Endodermal cell (in vitro differentiated cells): Measurements from ENCODE around the gene PRICKLE2. TPM values are rescaled to one million over a fixed set of nuclear protein-coding genes. Genes with fewer than 3 reads are reported as not detected.

Experiments used
- DNase-seq: peaks from one replicate; pipeline ENCODE4 v3.0.0-alpha.2; 2017
- H3K27ac ChIP-seq: 2 replicates; pipeline ENCODE4 v1.5.1; 2013; ENCODE audit warnings: mild to moderate bottlenecking, low read depth, low read length, moderate library complexity
- H3K27me3 ChIP-seq: 2 replicates; pipeline ENCODE4 v1.6.1; 2013; ENCODE audit warnings: mild to moderate bottlenecking, low read length, moderate library complexity; ENCODE audit not compliant: insufficient read depth, control insufficient read depth, poor library complexity, severe bottlenecking
- H3K36me3 ChIP-seq: 2 replicates; pipeline ENCODE4 v1.7.0; 2013; ENCODE audit warnings: mild to moderate bottlenecking, low read length, moderate library complexity; ENCODE audit not compliant: control insufficient read depth, insufficient read depth
- H3K4me1 ChIP-seq: one replicate; pipeline ENCODE4 v1.7.0; 2013; ENCODE audit warnings: low read length; ENCODE audit not compliant: control insufficient read depth, insufficient read depth
- H3K4me3 ChIP-seq: 2 replicates; pipeline ENCODE4 v1.5.1; 2013; ENCODE audit warnings: mild to moderate bottlenecking, low read length, moderate library complexity
- H3K9ac ChIP-seq: 2 replicates; pipeline ENCODE4 v1.6.1; 2013; ENCODE audit warnings: mild to moderate bottlenecking, low read length, moderate library complexity; ENCODE audit not compliant: poor library complexity, severe bottlenecking; ENCODE audit errors: extremely low read depth
- H3K9me3 ChIP-seq: 2 replicates; pipeline ENCODE4 v1.6.1; 2013; ENCODE audit warnings: mild to moderate bottlenecking, low read length, moderate library complexity; ENCODE audit not compliant: control insufficient read depth
- H3K27ac Mint-ChIP-seq: 2 replicates; pipeline ENCODE4 v1.8.0; 2020; ENCODE audit warnings: mixed read lengths
- H3K27me3 Mint-ChIP-seq: 2 replicates; pipeline ENCODE4 v1.8.0; 2021; ENCODE audit warnings: mild to moderate bottlenecking, mixed read lengths; ENCODE audit not compliant: insufficient read depth
- H3K36me3 Mint-ChIP-seq: 2 replicates; pipeline ENCODE4 v1.8.0; 2020; ENCODE audit warnings: low read depth, mixed read lengths
- H3K4me1 Mint-ChIP-seq: 2 replicates; pipeline ENCODE4 v1.8.0; 2020; ENCODE audit warnings: mixed read lengths
- H3K4me3 Mint-ChIP-seq: 2 replicates; pipeline ENCODE4 v1.8.0; 2020; ENCODE audit warnings: mild to moderate bottlenecking, moderate library complexity, mixed read lengths
- H3K9me3 Mint-ChIP-seq: 2 replicates; pipeline ENCODE4 v1.8.0; 2020; ENCODE audit warnings: mild to moderate bottlenecking, mixed read lengths
- CTCF ChIP-seq: fragments of 200-600 bp; sonication (generic); conservative IDR thresholded peaks from 2 replicates; pipeline ENCODE4 v1.5.0; 2021; ENCODE audit warnings: antibody characterized with exemption, mild to moderate bottlenecking
- WGBS, 2 experiments: methylation state at CpG; one replicate each; pipeline versions ENCODE4 v1.1.5 to v1.1.7; 2013; ENCODE audit warnings: missing lambda C conversion rate in 2 of 2, mixed read lengths in 1 of 2; ENCODE audit not compliant: insufficient coverage in 1 of 2, insufficient read length in 1 of 2; 5-methylcytosine and 5-hydroxymethylcytosine counted together
- total RNA-seq, 2 donors: library from RNA; stranded (reverse); fragmentation: NEBNext Ultra II Directional in 1 of 2; extraction: Animal tissue kit (Norgen Biotek cat#: 25700) in 1 of 2; gene quantifications; 2 replicates in 1 of 2; 3 replicates in 1 of 2; pipeline ENCODE4 v1.2.1, GENCODE V29; 2021

Gene PRICKLE2
- total RNA-seq, 2 donors from 2014 or later, result 8.5 to 10.4 TPM

GRCh38 chr3:64238971-64239667, 13.9 kb upstream of the PRICKLE2 start:
- Histone ChIP-seq H3K9me3 (peaks cover 41% of the 10 kb centered on the region), H3K4me1 (peaks cover 25% of the 10 kb centered on the region), H3K4me3 (peak overlapping the region; percentile 54), H3K9ac (peak overlapping the region; percentile 63), H3K36me3 (peaks cover 33% of the 10 kb centered on the region), H3K27ac (peak overlapping the region; percentile 69), H3K27me3 (no peaks in the 10 kb centered on the region)
- peaks cover 32% of the 10 kb centered on the region for H3K4me1 Mint-ChIP-seq
- H3K27me3 Mint-ChIP-seq, result no peaks in the 10 kb centered on the region
- peaks cover 27% of the 10 kb centered on the region for H3K9me3 Mint-ChIP-seq
- DNase-seq, result peak; percentile 96
- peak overlapping the region; percentile 95 for H3K27ac Mint-ChIP-seq
- no peak for TF ChIP-seq CTCF
- peak overlapping the region; percentile 30 for H3K4me3 Mint-ChIP-seq
- H3K36me3 Mint-ChIP-seq, result peaks cover 33% of the 10 kb centered on the region
- 15 to 19% methylated on average over 8 to 12 of the region's 12 CpGs for WGBS, 2 experiments

GRCh38 chr3:64237083-64237482, 11.8 kb upstream of the PRICKLE2 start:
- no peak for TF ChIP-seq CTCF
- Mint-ChIP-seq H3K4me1 (peaks cover 31% of the 10 kb centered on the region), H3K27ac (no peak overlapping the region), H3K36me3 (peaks cover 33% of the 10 kb centered on the region), H3K9me3 (peaks cover 27% of the 10 kb centered on the region), H3K27me3 (no peaks in the 10 kb centered on the region), H3K4me3 (no peak overlapping the region)
- Histone ChIP-seq H3K27ac (no peak overlapping the region), H3K9me3 (peaks cover 44% of the 10 kb centered on the region), H3K9ac (no peak overlapping the region), H3K4me3 (peak overlapping the region; percentile 64), H3K4me1 (peaks cover 25% of the 10 kb centered on the region), H3K36me3 (peaks cover 34% of the 10 kb centered on the region), H3K27me3 (no peaks in the 10 kb centered on the region)
- no peak for DNase-seq
- 93 to 96% methylated on average over 3 to 7 of the region's 7 CpGs for WGBS, 2 experiments

GRCh38 chr3:64235605-64236004, 10.3 kb upstream of the PRICKLE2 start:
- no peak for TF ChIP-seq CTCF
- peak overlapping the region; percentile 64 for H3K4me3 ChIP-seq
- peaks cover 44% of the 10 kb centered on the region for H3K9me3 ChIP-seq
- WGBS, 2 experiments, result 96 to 100% methylated on average over 1 to 3 of the region's 3 CpGs
- Mint-ChIP-seq H3K4me1 (peaks cover 18% of the 10 kb centered on the region), H3K27me3 (no peaks in the 10 kb centered on the region), H3K27ac (no peak overlapping the region), H3K36me3 (peaks cover 33% of the 10 kb centered on the region), H3K9me3 (peaks cover 27% of the 10 kb centered on the region), H3K4me3 (no peak overlapping the region)
- H3K36me3 ChIP-seq, result peaks cover 34% of the 10 kb centered on the region
- peaks cover 13% of the 10 kb centered on the region for H3K4me1 ChIP-seq
- DNase-seq, result no peak
- no peak overlapping the region for H3K9ac ChIP-seq
- no peak overlapping the region for H3K27ac ChIP-seq
- no peaks in the 10 kb centered on the region for H3K27me3 ChIP-seq
